ENCODE measurements around the gene EPHA1.

Gene EPHA1

GRCh38 chr7:143345428-143345900 is 63.2 kb downstream of the EPHA1 start (continued):
- TF ChIP-seq TRIM28 (IDR thresholded peaks at IDR 0.05; ENCODE audit: borderline replicate concordance, low read length) (no peak), FEZF1 (tag by site-specific recombination; IDR thresholded peaks at IDR 0.05) (no peak), ZNF658 (tag by site-specific recombination; IDR thresholded peaks at IDR 0.05) (no peak), ZFP3 (tag by site-specific recombination; IDR thresholded peaks at IDR 0.05; ENCODE audit: low read depth) (no peak), WT1 (tag by site-specific recombination; IDR thresholded peaks at IDR 0.05) (no peak), ZNF571 (tag by site-specific recombination; IDR thresholded peaks at IDR 0.05) (no peak), SP7 (tag by site-specific recombination; IDR thresholded peaks at IDR 0.05) (0 out of 2 replicates have a peak, but pooled peaks have one; percentile 33), ZNF248 (tag by site-specific recombination; IDR thresholded peaks at IDR 0.05) (no peak), ZNF354C (tag by site-specific recombination; IDR thresholded peaks at IDR 0.05; ENCODE audit: borderline replicate concordance, low read depth) (no peak), ZNF776 (tag by site-specific recombination; IDR thresholded peaks at IDR 0.05; ENCODE audit: borderline replicate concordance) (no peak), ZNF501 (tag by site-specific recombination; IDR thresholded peaks at IDR 0.05) (no peak; the same call in 1 of the 2 replicates), YY1 (tag by site-specific recombination; IDR thresholded peaks at IDR 0.05) (no peak), REPIN1 (tag by site-specific recombination; IDR thresholded peaks at IDR 0.05; ENCODE audit: low read depth) (no peak), EGR2 (tag by site-specific recombination; IDR thresholded peaks at IDR 0.05; ENCODE audit: low read depth) (peak; percentile 63), ZNF621 (tag by site-specific recombination; IDR thresholded peaks at IDR 0.05) (no peak), IKZF3 (tag by site-specific recombination; IDR thresholded peaks at IDR 0.05) (peak; percentile 33; the same call in 1 of the 2 replicates), ZNF23 (tag by site-specific recombination; IDR thresholded peaks at IDR 0.05; ENCODE audit: borderline replicate concordance) (no peak), ZNF610 (tag by site-specific recombination; IDR thresholded peaks at IDR 0.05; ENCODE audit: borderline replicate concordance) (peak; percentile 61; the same call in 1 of the 2 replicates), HOXD13 (CRISPR knock-in tag; IDR thresholded peaks at IDR 0.05; ENCODE audit: borderline replicate concordance) (no peak), GLIS1 (tag by site-specific recombination; IDR thresholded peaks at IDR 0.05) (peak; percentile 84), ZNF114 (tag by site-specific recombination; IDR thresholded peaks at IDR 0.05) (no peak), ZNF175 (tag by site-specific recombination; IDR thresholded peaks at IDR 0.05) (no peak), ZNF426 (tag by site-specific recombination; IDR thresholded peaks at IDR 0.05) (no peak), ATF2 (tag by site-specific recombination; IDR thresholded peaks at IDR 0.05; ENCODE audit: low read depth) (no peak), ZNF843 (tag by site-specific recombination; IDR thresholded peaks at IDR 0.05) (no peak), ZNF26 (tag by site-specific recombination; IDR thresholded peaks at IDR 0.05) (no peak), ZNF596 (tag by site-specific recombination; IDR thresholded peaks at IDR 0.05) (no peak)
- TF ChIP-seq, protein P1, sequence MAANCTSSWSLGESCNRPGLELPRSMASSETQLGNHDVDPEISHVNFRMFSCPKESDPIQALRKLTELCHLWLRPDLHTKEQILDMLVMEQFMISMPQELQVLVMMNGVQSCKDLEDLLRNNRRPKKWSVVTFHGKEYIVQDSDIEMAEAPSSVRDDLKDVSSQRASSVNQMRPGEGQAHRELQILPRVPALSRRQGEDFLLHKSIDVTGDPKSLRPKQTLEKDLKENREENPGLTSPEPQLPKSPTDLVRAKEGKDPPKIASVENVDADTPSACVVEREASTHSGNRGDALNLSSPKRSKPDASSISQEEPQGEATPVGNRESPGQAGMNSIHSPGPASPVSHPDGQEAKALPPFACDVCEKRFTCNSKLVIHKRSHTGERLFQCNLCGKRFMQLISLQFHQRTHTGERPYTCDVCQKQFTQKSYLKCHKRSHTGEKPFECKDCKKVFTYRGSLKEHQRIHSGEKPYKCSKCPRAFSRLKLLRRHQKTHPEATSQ (tag by site-specific recombination; IDR thresholded peaks at IDR 0.05) = no peak
- TF ChIP-seq, protein P2, sequence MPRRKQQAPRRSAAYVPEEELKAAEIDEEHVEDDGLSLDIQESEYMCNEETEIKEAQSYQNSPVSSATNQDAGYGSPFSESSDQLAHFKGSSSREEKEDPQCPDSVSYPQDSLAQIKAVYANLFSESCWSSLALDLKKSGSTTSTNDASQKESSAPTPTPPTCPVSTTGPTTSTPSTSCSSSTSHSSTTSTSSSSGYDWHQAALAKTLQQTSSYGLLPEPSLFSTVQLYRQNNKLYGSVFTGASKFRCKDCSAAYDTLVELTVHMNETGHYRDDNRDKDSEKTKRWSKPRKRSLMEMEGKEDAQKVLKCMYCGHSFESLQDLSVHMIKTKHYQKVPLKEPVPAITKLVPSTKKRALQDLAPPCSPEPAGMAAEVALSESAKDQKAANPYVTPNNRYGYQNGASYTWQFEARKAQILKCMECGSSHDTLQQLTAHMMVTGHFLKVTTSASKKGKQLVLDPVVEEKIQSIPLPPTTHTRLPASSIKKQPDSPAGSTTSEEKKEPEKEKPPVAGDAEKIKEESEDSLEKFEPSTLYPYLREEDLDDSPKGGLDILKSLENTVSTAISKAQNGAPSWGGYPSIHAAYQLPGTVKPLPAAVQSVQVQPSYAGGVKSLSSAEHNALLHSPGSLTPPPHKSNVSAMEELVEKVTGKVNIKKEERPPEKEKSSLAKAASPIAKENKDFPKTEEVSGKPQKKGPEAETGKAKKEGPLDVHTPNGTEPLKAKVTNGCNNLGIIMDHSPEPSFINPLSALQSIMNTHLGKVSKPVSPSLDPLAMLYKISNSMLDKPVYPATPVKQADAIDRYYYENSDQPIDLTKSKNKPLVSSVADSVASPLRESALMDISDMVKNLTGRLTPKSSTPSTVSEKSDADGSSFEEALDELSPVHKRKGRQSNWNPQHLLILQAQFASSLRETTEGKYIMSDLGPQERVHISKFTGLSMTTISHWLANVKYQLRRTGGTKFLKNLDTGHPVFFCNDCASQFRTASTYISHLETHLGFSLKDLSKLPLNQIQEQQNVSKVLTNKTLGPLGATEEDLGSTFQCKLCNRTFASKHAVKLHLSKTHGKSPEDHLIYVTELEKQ (tag by site-specific recombination; IDR thresholded peaks at IDR 0.05; ENCODE audit: borderline replicate concordance) = no peak
- TF ChIP-seq, protein P3, sequence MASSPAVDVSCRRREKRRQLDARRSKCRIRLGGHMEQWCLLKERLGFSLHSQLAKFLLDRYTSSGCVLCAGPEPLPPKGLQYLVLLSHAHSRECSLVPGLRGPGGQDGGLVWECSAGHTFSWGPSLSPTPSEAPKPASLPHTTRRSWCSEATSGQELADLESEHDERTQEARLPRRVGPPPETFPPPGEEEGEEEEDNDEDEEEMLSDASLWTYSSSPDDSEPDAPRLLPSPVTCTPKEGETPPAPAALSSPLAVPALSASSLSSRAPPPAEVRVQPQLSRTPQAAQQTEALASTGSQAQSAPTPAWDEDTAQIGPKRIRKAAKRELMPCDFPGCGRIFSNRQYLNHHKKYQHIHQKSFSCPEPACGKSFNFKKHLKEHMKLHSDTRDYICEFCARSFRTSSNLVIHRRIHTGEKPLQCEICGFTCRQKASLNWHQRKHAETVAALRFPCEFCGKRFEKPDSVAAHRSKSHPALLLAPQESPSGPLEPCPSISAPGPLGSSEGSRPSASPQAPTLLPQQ (tag by site-specific recombination; IDR thresholded peaks at IDR 0.05) = no peak
- TF ChIP-seq, protein P4, sequence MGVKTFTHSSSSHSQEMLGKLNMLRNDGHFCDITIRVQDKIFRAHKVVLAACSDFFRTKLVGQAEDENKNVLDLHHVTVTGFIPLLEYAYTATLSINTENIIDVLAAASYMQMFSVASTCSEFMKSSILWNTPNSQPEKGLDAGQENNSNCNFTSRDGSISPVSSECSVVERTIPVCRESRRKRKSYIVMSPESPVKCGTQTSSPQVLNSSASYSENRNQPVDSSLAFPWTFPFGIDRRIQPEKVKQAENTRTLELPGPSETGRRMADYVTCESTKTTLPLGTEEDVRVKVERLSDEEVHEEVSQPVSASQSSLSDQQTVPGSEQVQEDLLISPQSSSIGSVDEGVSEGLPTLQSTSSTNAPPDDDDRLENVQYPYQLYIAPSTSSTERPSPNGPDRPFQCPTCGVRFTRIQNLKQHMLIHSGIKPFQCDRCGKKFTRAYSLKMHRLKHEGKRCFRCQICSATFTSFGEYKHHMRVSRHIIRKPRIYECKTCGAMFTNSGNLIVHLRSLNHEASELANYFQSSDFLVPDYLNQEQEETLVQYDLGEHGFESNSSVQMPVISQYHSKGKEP (tag by site-specific recombination; IDR thresholded peaks at IDR 0.05) = peak; percentile 15; the same call in 1 of the 2 replicates

All from HEK293 (cell line).